ENCODE data around the gene IFT122.

IFT122 gene

GRCh38 chr3:129417326-129417725 lies 22.7 kb upstream of the IFT122 start:
- Histone ChIP-seq H3K4me1 (ENCODE audit: control insufficient read depth, insufficient read depth, low read length) (peaks cover 5% of the 10 kb centered on the region; the same call in 1 of the 2 replicates), H3K36me3 (ENCODE audit: control insufficient read depth, insufficient read depth, low read length) (no peaks in the 10 kb centered on the region), H3K4me3 (ENCODE audit: low read depth, low read length) (no peak overlapping the region), H3K9ac (ENCODE audit: low read length) (no peak overlapping the region), H3K27ac (ENCODE audit: low read depth, low read length) (no peak overlapping the region), H3K9me3 (ENCODE audit: control insufficient read depth, insufficient read depth, low read depth, low read length) (no peaks in the 10 kb centered on the region), H3K27me3 (ENCODE audit: control insufficient read depth, insufficient read depth, low read length) (no peaks in the 10 kb centered on the region)

GRCh38 chr3:129418041-129418973 lies 21.7 kb upstream of the IFT122 start:
- H3K27me3 ChIP-seq (ENCODE audit: control insufficient read depth, insufficient read depth, low read length) = no peaks in the 10 kb centered on the region
- H3K9me3 ChIP-seq (ENCODE audit: control insufficient read depth, insufficient read depth, low read depth, low read length) = no peaks in the 10 kb centered on the region
- peaks cover 5% of the 10 kb centered on the region; the same call in 1 of the 2 replicates for H3K4me1 ChIP-seq (ENCODE audit: control insufficient read depth, insufficient read depth, low read length)
- H3K36me3 ChIP-seq (ENCODE audit: control insufficient read depth, insufficient read depth, low read length) = no peaks in the 10 kb centered on the region
- no peak overlapping the region for H3K4me3 ChIP-seq (ENCODE audit: low read depth, low read length)
- H3K9ac ChIP-seq (ENCODE audit: low read length) = no peak overlapping the region
- no peak overlapping the region for H3K27ac ChIP-seq (ENCODE audit: low read depth, low read length)

GRCh38 chr3:129419476-129419875 lies 20.5 kb upstream of the IFT122 start:
- Histone ChIP-seq H3K4me3 (ENCODE audit: low read depth, low read length) (no peak overlapping the region), H3K9me3 (ENCODE audit: control insufficient read depth, insufficient read depth, low read depth, low read length) (no peaks in the 10 kb centered on the region), H3K4me1 (ENCODE audit: control insufficient read depth, insufficient read depth, low read length) (peaks cover 15% of the 10 kb centered on the region), H3K36me3 (ENCODE audit: control insufficient read depth, insufficient read depth, low read length) (no peaks in the 10 kb centered on the region), H3K9ac (ENCODE audit: low read length) (no peak overlapping the region), H3K27me3 (ENCODE audit: control insufficient read depth, insufficient read depth, low read length) (no peaks in the 10 kb centered on the region), H3K27ac (ENCODE audit: low read depth, low read length) (no peak overlapping the region)

GRCh38 chr3:129421236-129421883 lies 18.7 kb upstream of the IFT122 start:
- no peak overlapping the region for H3K4me3 ChIP-seq (ENCODE audit: low read depth, low read length)
- peaks cover 28% of the 10 kb centered on the region for H3K4me1 ChIP-seq (ENCODE audit: control insufficient read depth, insufficient read depth, low read length)
- no peaks in the 10 kb centered on the region for H3K27me3 ChIP-seq (ENCODE audit: control insufficient read depth, insufficient read depth, low read length)
- H3K27ac ChIP-seq (ENCODE audit: low read depth, low read length) = no peak overlapping the region
- no peaks in the 10 kb centered on the region for H3K36me3 ChIP-seq (ENCODE audit: control insufficient read depth, insufficient read depth, low read length)
- H3K9ac ChIP-seq (ENCODE audit: low read length) = no peak overlapping the region
- no peaks in the 10 kb centered on the region for H3K9me3 ChIP-seq (ENCODE audit: control insufficient read depth, insufficient read depth, low read depth, low read length)

- no peak overlapping the region for H3K9ac ChIP-seq (ENCODE audit: low read length)
- H3K36me3 ChIP-seq (ENCODE audit: control insufficient read depth, insufficient read depth, low read length) = no peaks in the 10 kb centered on the region
- peaks cover 28% of the 10 kb centered on the region for H3K4me1 ChIP-seq (ENCODE audit: control insufficient read depth, insufficient read depth, low read length)
- no peak overlapping the region for H3K4me3 ChIP-seq (ENCODE audit: low read depth, low read length)
- peaks cover 1% of the 10 kb centered on the region; the same call in 1 of the 2 replicates for H3K27me3 ChIP-seq (ENCODE audit: control insufficient read depth, insufficient read depth, low read length)
- H3K27ac ChIP-seq (ENCODE audit: low read depth, low read length) = no peak overlapping the region
- no peaks in the 10 kb centered on the region for H3K9me3 ChIP-seq (ENCODE audit: control insufficient read depth, insufficient read depth, low read depth, low read length)
These were observed 17.9 kb upstream of the IFT122 start for GRCh38 chr3:129421988-129422745.

- Histone ChIP-seq H3K4me1 (ENCODE audit: control insufficient read depth, insufficient read depth, low read length) (peaks cover 30% of the 10 kb centered on the region), H3K9me3 (ENCODE audit: control insufficient read depth, insufficient read depth, low read depth, low read length) (no peaks in the 10 kb centered on the region), H3K4me3 (ENCODE audit: low read depth, low read length) (no peak overlapping the region), H3K36me3 (ENCODE audit: control insufficient read depth, insufficient read depth, low read length) (no peaks in the 10 kb centered on the region), H3K9ac (ENCODE audit: low read length) (no peak overlapping the region), H3K27me3 (ENCODE audit: control insufficient read depth, insufficient read depth, low read length) (peaks cover 8% of the 10 kb centered on the region), H3K27ac (ENCODE audit: low read depth, low read length) (no peak overlapping the region)
These were observed 17.1 kb upstream of the IFT122 start for GRCh38 chr3:129422897-129423296.

GRCh38 chr3:129424185-129424841 lies 15.7 kb upstream of the IFT122 start:
- Histone ChIP-seq H3K4me3 (ENCODE audit: low read depth, low read length) (no peak overlapping the region), H3K27me3 (ENCODE audit: control insufficient read depth, insufficient read depth, low read length) (peaks cover 12% of the 10 kb centered on the region), H3K27ac (ENCODE audit: low read depth, low read length) (no peak overlapping the region), H3K36me3 (ENCODE audit: control insufficient read depth, insufficient read depth, low read length) (no peaks in the 10 kb centered on the region), H3K4me1 (ENCODE audit: control insufficient read depth, insufficient read depth, low read length) (peaks cover 32% of the 10 kb centered on the region), H3K9me3 (ENCODE audit: control insufficient read depth, insufficient read depth, low read depth, low read length) (no peaks in the 10 kb centered on the region), H3K9ac (ENCODE audit: low read length) (no peak overlapping the region)

GRCh38 chr3:129425213-129425612 lies 14.8 kb upstream of the IFT122 start:
- peaks cover 40% of the 10 kb centered on the region for H3K4me1 ChIP-seq (ENCODE audit: control insufficient read depth, insufficient read depth, low read length)
- H3K4me3 ChIP-seq (ENCODE audit: low read depth, low read length) = no peak overlapping the region
- H3K9ac ChIP-seq (ENCODE audit: low read length) = no peak overlapping the region
- H3K27ac ChIP-seq (ENCODE audit: low read depth, low read length) = no peak overlapping the region
- peaks cover 8% of the 10 kb centered on the region; the same call in 1 of the 2 replicates for H3K36me3 ChIP-seq (ENCODE audit: control insufficient read depth, insufficient read depth, low read length)
- H3K27me3 ChIP-seq (ENCODE audit: control insufficient read depth, insufficient read depth, low read length) = peaks cover 12% of the 10 kb centered on the region
- no peaks in the 10 kb centered on the region for H3K9me3 ChIP-seq (ENCODE audit: control insufficient read depth, insufficient read depth, low read depth, low read length)

- H3K27me3 ChIP-seq (ENCODE audit: control insufficient read depth, insufficient read depth, low read length) = peaks cover 12% of the 10 kb centered on the region
- H3K9ac ChIP-seq (ENCODE audit: low read length) = no peak overlapping the region
- peaks cover 8% of the 10 kb centered on the region; the same call in 1 of the 2 replicates for H3K36me3 ChIP-seq (ENCODE audit: control insufficient read depth, insufficient read depth, low read length)
- no peak overlapping the region for H3K4me3 ChIP-seq (ENCODE audit: low read depth, low read length)
- H3K4me1 ChIP-seq (ENCODE audit: control insufficient read depth, insufficient read depth, low read length) = peaks cover 40% of the 10 kb centered on the region
- no peak overlapping the region for H3K27ac ChIP-seq (ENCODE audit: low read depth, low read length)
- H3K9me3 ChIP-seq (ENCODE audit: control insufficient read depth, insufficient read depth, low read depth, low read length) = no peaks in the 10 kb centered on the region
These were observed 14.4 kb upstream of the IFT122 start for GRCh38 chr3:129425619-129426018.

GRCh38 chr3:129428007-129428375 lies 12.0 kb upstream of the IFT122 start:
- H3K27ac ChIP-seq (ENCODE audit: low read depth, low read length) = no peak overlapping the region
- peak overlapping the region; percentile 30 for H3K9ac ChIP-seq (ENCODE audit: low read length)
- H3K4me1 ChIP-seq (ENCODE audit: control insufficient read depth, insufficient read depth, low read length) = peaks cover 40% of the 10 kb centered on the region
- H3K9me3 ChIP-seq (ENCODE audit: control insufficient read depth, insufficient read depth, low read depth, low read length) = no peaks in the 10 kb centered on the region
- peaks cover 12% of the 10 kb centered on the region for H3K27me3 ChIP-seq (ENCODE audit: control insufficient read depth, insufficient read depth, low read length)
- H3K4me3 ChIP-seq (ENCODE audit: low read depth, low read length) = peak overlapping the region; percentile 64
- peaks cover 26% of the 10 kb centered on the region for H3K36me3 ChIP-seq (ENCODE audit: control insufficient read depth, insufficient read depth, low read length)
